ENCODE data around the gene RPL12.

Gene RPL12

DNA sequence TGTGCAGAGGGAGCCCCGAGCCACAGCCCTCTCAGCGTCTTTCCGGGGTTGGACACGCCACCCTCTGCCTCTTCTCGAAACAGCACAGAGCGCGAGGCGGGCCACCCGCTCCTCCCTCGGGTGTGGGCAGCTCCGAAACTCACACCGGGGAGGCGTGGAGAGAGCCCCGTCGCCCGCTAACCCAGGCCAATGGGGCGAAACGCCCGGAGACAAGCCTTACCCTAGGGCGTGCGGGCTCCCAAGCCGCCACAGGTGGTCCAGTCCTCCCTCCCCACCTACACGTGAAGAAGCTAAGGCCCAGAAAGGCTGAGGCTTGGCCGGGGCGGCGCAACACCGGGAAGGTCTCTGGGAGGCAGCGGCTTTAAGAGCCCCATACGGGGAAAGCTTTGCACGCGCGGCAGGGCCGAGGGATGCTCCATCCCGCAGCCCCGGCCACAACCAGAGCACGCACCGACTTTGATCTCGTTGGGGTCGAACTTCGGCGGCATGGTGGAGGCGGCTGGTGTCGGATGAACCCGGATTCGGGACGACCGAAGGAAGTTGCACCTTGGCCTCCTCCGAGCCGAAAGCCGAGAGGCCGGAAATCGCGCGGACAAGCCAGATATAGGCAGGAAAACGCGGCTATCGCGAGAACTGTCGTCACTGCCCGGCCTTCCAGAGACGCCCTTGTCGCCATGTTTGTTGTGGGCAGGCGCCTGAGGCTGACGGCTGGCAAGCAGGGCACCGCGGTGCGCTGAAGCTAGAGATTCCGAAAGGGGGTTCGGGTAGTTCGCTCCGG lies at the start of gene RPL12, which contains the start of gene LRSAM1:
TSS of gene RPL12 (minus strand) at position 577 of the 778 bp plus-strand sequence. CDS start at position 488, 89 bp downstream.
TSS of gene LRSAM1 (plus strand) at position 681 of the 778 bp plus-strand sequence. CDS start 3,018 bp downstream, outside the sequence.
- FAIRE-seq (peak; percentile 40), DNase-seq (ENCODE audit: low spot score) (peak; percentile 89)

DNA sequence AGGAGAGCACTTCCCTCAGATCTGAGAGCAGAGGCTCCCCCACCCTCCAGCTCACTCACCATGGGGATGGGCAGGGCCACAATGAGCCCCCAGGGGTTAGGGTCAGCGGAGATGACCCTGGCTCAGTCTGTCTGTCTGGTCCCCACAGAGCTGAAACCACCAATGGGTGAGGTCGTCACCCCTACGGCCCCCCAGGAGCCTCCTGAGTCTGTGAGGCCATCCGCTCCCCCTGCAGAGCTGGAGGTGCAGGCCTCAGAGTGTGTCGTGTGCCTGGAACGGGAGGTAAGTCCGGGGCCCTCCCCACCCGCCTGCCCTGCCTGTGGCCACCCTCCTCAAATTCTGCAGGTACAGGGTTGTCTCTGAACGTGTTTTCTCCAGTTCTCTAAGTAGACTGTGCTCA lies 49.7 kb upstream of the RPL12 start:
- FAIRE-seq (no peak), DNase-seq (ENCODE audit: low spot score) (no peak)

DNA sequence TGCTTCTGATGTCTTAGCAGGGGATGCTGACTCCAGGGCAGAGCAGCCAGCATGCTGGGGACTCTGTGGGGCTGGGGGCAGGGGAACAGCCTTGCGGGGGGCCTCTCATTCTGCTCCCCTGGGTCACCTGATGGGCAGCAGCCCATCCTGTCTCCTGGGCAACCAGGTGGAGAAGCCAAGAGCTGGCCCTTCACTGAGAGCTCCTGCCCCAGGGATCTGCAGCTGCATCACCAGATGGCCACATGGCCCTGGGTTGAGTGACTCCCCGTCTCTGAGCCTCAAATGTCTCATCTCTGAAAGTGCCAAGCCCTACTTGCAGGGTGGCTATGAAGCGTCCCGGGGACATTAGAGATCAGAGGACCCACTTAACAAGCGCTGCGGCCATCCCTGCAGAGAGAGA lies 49.2 kb upstream of the RPL12 start:
- DNase-seq (ENCODE audit: low spot score): no peak
- FAIRE-seq: no peak

DNA sequence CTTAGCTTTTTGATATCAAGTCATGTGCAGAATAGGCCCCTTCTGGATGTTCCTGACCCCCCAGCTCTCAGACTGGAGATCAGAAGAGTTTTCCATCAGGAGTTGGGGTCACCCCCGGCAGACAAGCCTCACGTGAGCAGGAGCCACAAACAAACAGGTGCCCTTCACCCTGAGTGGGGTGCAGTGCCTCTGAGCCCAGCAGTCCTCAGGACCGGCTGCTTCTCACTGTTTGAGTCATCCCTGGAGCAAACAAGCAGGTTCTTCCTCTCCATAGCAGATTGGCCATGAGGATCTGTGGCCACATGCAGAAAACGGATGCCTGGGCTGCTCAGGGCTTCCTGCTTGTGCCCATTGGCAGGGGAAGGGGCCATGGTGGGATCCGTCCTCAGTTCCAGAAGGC lies 47.1 kb upstream of the RPL12 start:
- no peak for FAIRE-seq
- no peak for DNase-seq (ENCODE audit: low spot score)

DNA sequence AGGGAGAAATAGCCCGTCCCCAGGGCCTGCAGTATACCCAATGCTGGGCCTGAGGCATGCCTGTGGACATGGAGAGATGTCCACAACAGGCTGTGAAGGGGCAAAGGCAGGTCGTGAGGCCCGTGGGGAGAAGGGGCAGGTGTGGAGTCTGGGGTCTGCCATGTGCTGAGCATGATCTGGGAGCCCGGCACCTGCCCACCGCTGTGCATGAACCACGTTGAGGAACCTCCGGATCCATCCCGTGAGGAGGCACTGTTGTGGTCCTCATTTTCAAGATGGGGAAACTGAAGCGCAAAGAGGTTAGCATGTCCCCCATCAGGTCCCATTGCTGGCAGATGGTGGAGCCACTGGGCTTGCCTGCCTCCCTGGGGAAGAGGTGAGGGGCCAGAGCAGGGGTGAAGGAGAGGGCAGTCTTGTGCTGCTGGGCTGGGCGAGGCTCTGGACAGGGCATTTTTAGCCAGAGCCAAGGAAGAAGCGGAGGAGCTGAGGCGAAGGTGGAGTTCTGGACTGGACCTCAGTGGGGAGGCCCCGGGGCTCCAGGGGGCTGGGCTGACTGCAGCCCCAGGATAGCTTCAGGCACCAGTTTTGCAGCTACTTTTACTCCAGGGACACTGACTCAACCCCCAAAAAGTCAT lies 46.6 kb upstream of the RPL12 start:
- FAIRE-seq (no peak), DNase-seq (ENCODE audit: low spot score) (no peak)

DNA sequence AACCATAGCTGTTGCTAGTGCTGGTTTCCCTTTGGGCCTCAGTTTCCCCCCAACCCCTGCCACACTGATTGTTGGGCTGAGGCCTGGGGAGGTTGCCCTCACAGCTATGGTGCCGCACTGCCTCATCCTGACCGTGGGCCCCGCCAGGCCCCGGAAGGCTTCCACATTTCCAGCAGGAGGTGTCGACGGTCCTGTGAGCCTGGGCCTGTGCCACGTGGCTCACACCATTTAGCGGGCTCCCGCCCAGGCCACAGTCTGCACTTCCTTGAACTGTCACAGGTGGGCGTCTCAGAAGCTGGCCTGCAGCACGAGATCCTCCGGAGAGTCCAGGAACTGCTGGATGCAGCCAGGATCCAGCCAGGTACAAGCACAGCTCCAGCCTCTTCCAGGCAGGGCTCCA lies 45.8 kb upstream of the RPL12 start:
- FAIRE-seq: no peak

DNA sequence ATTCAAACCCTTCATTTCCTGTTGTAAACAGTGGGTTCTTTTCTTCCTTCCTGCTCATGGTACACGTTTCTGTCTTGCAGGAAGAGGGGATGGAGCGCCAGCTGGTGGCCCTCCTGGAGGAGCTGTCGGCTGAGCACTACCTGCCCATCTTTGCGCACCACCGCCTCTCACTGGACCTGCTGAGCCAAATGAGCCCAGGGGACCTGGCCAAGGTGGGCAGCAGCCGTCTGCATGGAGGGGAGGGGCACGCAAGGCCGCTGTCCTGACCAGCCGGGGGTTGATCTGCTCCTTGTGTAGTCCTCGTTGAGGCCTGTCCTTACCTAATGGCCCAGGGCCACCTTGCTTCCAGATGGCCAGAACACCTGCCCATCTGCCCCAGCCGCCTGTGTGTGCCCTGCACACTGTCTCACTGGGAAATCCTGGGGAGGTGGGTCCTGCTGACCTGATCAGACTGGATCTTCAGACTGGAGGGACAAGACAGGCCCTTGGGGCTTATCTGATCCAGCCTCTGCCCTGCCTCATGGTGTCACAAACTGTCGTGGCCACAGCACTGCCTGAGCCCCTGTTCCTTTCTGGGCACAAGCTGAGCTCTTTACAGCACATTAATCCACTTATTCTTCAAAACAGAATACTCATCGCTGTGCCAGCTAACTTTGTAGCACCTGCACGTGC lies 44.8 kb upstream of the RPL12 start:
- FAIRE-seq (no peak), DNase-seq (ENCODE audit: low spot score) (no peak)

More for the DNA sequence above, 45.8 kb upstream of the RPL12 start:
- DNase-seq (ENCODE audit: low spot score): no peak

DNA sequence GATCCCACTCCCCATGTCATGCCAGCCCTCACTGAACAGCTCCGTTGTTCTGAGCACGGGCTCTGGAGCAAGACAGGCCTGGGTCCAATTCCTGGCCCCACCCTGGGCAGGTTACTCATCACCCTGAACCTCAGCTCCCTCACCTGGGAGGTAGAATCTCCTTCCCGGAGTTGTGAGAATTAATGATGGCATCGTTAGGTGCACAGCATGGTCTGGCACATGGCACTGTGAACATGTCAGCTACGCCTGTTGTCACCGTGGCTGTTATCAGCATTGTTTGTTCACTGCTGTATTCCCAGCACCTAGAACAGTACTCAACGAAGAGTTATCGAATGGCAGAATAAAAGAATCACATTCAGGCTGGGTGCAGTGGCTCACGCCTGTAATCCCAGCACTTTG lies 43.1 kb upstream of the RPL12 start:
- DNase-seq (ENCODE audit: low spot score) (no peak), FAIRE-seq (no peak)

DNA sequence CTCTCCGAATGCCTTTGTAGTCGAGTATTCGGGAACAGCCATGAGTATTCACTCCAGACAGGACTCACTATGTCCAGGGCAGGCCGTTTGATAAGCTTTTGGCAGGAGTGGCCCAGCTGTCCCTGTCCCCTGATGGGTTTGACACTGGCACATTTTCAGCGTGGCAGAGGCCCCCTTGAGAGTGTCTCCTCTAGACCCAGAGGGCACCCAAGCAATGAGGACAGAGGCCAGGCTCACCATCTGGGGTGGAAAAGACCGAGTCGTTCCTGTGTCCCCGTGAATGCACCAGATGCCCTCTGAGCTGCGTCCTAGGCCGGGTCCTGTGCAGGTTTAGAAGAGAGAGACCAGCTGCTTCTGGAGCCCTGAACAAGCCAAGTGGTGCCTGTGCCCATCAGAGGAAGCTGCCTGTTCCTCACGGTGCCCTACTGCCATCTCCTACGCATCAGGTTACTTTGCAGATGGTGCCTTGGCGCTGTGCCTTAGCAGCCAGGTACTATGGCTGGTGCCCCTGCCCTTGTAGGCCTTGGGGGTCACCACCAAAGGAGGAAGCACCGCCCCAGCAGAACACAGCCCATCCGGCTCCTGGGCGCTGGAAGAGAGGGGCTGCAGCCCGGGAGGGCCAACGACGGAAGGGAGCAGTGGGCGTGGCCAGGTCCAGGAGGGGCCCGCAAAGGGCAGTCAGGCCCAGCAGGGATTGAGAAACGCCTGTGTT lies 42.5 kb upstream of the RPL12 start:
- FAIRE-seq (no peak), DNase-seq (ENCODE audit: low spot score) (no peak)

DNA sequence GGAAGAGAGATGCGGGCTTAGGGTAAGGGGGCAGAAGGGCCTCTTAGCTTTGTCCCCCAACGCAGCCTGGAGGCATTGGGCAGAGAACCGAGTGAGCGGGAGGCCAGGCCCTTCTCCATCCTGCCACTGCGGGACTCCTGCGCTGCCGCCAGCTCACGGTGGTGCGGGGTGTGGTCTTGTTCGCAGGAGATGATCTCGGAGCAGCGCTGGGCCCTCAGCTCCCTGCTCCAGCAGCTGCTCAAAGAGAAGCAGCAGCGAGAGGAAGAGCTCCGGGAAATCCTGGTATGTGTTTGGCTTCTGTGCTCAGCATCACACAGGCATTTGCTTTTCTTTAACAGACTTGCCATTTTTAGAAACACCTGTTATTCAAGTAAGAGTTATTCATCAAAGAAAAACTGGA lies 41.4 kb upstream of the RPL12 start:
- no peak for FAIRE-seq
- no peak for DNase-seq (ENCODE audit: low spot score)

DNA sequence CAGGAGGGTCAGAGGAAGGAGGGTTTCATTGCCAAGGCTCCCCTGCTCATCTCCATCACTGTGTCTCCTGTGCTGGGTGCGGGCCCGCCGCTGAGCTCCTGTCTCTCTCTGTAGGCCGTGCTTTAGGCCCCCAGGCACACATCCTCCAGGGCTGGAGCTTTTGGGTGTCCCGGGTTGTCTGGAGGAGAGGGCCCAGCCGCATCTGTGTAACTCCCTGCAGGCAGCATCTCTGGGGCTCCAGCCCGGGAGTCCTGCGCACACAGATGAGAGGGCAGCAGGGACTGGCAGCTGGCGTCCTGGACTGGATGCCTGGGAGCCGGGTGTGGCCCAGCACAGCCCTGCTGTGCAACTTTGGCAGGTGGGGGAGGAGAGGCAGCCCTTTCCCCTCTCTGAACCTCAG lies 40.3 kb upstream of the RPL12 start:
- DNase-seq (ENCODE audit: low spot score): no peak
- no peak for FAIRE-seq

DNA sequence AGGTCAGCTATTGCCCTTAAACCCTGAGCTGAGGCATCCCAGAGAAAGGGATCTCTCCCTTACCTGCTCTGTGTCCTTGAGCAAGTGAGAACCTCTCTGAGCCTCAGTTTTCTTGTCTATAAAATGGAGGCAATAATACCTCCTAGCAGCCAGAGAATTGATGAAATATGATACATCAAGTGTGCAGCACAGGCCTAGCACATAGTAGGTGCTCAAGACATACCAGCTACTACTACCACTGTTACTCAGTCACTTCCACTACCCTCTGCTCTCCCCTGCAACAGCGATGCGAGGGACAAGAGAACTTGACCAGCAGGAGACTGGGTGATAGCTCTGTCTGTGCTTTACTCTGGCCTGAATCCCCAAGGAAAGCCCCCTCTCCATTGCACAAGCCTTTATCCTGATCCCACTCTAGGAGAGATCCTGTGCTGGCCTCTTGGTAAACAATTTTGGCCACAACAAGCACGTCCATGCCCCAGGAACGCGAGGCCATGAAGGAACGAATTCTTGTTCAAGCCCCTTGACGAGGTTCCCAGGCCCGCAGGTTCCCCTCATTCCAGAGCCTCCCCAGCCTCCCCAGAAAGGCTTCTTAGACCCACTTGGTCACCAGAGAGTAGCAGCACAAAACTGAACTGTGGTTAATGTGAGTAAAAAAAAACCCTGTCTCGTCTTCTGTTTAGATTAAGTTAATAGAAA lies 39.5 kb upstream of the RPL12 start:
- FAIRE-seq (no peak), DNase-seq (ENCODE audit: low spot score) (no peak)

DNA sequence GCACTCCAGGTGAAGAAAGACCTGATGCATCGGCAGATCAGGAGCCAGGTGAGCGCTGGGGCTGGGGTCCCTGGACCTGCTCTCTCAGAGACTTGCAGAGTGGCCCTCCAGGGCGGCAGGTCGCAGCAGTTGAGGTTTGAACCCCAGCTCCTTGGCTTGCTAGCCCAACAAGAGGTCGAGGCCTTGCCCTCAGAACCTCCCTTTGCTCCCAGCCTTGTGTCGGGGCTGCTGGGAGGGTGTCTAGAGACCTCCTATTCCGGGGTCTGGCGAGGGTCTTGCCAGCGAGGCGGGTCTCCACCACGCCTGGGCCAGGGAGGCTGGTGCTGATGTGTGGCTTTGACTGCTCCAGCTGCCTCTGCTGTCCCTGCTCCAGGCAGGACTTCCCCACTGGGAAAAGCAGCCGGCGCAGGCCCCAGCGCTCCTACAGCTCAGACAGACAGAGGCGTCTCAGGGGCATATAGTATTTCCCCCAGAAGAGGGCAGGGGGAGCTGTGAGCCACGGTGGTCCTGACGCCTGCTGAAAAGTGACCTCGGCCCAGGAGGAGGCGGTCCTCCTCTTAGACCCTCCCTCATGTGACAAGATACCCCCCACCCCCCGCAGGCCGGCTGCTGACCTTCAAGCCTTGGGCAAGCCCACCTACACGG lies 38.4 kb upstream of the RPL12 start:
- FAIRE-seq (no peak), DNase-seq (ENCODE audit: low spot score) (no peak)

DNA sequence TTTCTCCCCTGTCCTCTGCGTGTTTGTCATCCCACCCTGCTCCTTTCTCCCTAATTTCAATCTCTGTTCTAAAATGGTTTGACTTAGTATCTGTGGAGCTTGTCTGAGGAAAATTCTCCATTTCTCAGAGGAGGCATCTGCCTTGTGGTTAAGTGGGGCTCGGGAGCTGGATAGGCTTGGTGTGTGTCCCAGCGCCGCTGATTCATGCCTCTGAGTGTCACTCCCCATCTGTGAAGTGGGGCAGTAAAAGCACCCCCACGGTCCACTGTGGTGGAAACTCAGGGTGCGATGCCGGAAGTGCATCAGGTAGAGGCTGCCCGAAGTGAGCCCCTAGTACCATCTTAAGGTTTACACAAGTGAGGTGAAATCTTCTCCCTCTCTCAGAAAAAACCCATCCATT lies 37.7 kb upstream of the RPL12 start:
- FAIRE-seq (no peak), DNase-seq (ENCODE audit: low spot score) (no peak)

DNA sequence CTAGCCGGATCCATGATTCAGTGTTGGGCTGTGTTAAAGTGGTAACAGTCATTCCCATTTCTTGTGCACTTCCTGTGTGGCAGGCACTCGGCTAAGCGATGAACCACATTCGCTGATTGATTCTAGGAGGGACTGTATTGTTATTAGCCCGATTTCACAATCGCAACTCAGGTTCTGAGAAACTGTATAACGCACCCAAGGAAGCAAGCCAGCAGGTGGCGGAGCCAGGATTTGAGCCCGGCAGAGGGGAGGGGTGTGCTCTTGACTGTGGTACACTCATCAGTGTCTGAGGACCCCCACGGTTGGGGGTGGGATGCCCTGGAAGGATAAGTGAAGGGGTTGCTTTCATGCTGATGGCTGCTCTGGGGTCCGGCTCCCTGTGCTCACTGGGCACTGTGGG lies 34.8 kb upstream of the RPL12 start:
- DNase-seq (ENCODE audit: low spot score) (no peak), FAIRE-seq (no peak)

DNA sequence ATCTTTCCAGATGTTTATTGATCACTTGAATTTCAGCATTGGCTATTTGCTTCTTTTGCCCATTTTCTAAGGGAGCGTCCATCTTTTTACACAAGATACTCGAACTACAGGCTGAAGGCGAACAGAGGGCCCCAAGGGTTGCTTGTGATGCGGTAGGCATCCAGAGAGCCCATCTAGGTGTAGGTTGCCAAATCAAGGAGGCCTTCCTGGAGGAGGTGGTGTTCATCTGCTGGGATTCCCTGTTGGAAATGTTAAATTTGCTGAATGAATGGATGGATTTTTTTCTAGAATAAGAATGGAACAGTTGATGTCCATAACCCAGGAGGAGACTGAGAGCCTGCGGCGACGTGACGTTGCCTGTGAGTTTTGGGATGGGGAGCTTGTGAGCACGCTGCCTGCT lies 31.5 kb upstream of the RPL12 start:
- DNase-seq (ENCODE audit: low spot score): no peak
- no peak for FAIRE-seq

DNA sequence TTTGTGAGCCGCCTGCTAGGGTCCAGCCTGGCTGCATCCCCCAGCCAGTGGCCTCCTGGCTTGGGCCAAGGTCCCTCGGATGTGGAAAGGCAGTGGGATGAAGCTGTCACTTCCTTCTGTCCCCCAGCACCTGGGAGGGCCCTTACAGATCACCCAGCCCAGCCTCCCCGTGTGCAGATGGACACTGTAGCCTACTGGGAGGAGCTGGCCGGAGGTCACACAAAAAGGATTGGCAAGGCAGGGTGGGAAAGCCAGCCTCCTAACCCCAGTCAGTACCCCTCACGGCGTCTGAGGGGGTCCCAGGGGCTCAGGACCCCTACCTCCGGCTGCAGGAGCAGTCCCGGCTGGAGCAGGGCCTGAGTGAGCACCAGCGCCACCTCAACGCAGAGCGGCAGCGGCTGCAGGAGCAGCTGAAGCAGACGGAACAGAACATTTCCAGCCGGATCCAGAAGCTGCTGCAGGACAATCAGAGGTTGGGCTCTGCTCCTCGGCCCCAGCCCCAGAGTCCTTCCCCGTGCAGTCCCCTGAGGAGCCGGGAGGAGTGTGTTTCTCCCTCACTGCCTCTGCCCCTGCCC lies 28.4 kb upstream of the RPL12 start:
- FAIRE-seq (no peak), DNase-seq (ENCODE audit: low spot score) (no peak)

DNA sequence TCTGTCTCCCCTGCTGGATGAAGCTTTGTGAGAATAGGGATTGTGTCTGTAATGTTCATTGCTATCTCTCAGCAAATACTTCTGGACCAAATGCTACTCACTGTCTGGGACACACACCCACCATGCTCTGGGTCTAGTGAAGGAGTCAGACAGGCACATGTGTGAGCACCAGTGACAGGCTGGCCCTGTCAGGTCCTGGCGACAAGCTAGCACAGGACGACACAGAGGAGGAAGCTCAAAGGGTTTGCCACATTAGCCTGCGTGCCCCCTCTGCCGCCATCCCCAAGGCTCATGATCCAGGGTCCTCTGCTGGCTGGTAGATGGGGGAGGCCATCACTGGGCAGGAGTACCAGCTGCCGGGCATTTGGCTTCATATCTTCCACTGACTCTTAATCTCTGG lies 23.4 kb upstream of the RPL12 start:
- no peak for DNase-seq (ENCODE audit: low spot score)
- FAIRE-seq: no peak

DNA sequence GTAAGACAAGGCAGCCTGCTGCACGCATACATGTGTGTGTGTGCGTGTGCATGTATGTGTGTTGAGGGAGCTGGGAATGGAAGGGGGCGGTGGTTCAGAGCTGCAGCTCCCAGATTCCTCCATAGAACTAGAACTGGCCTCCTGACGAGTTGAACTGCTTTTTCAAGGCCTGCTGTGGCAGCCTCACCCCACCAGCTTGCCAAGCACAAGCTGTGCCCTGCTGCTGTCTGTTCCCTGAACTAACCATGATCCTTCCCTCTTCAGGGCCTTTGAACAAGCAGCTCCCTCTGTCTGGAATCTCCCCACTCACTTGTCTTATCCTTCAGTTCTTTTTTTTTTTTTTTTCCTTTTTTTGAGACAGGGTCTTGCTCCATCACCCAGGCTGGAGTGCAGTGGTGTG lies 22.7 kb upstream of the RPL12 start:
- DNase-seq (ENCODE audit: low spot score) (no peak), FAIRE-seq (no peak)

DNA sequence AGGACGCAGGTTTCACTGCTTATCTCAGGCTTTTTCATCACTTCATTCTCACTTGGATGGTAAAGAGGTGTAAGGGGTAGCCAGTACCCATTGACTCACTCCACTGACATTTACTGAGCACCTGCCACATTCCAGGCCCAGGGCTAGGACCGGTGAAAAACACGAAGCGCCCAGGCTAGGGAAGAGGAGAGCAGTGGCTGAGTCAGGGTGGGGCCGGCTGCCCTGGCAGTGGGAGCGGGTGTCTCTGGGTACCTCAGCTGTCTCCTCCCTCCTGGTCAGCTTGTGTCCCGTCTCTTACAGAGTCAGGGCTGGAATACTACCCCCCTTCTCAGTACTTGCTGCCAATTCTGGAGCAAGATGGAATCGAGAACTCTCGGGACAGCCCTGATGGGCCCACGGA lies 22.3 kb upstream of the RPL12 start:
- FAIRE-seq (no peak), DNase-seq (ENCODE audit: low spot score) (no peak)
